GM21360 (cell line): Measurements from ENCODE around the gene ZFYVE28.
"Not testable (repeated sequence)": the region's sequence is repeated elsewhere in the genome, so short reads cannot be mapped to it uniquely, and the experiment has no call there.

Source experiments
- ATAC-seq: cut with Tn5 transposase; IDR thresholded peaks from one replicate; pipeline ENCODE4 v1.9.1; 2021; ENCODE audit warnings: mild to moderate bottlenecking, moderate library complexity; ENCODE audit not compliant: unreplicated experiment

ZFYVE28 gene

DNA sequence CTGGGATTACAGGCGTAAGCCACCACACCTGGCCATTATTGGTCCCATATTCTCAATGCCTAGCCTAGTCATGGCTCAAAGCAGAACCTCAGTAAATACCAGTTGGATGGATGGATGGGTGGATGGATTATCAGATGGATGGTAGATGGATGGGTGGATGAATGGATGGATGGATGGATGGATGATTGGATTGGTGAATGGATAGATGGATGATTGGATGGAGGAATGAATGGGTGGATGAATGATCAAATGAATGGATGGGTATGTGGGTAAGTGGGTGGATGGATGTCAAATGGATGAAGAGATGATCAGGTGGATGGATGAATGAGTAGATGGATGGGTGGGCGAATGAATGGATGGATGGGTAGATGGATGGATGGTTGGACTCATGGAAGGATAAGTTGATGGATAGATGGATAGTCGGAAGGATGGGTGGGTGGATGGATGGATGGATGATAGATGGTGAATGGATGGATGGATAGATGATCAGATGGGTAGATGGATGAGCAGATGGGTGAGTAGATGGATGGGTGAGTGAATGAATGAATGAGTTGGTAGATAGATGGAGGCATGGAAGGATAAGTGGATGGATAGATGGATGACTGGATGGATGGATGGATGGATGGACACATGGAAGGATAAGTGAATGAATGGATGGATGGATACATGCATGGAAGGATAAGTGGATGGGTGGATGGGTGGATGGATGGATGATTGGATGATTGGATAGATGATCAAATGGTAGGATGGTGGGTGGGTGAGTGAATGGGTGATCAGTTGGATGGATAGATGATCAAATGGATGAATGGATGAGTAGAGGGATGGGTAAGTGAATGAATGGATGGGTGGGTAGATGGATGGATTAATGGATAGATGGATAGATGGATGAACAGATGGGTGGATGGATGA is 28.5 kb upstream of the ZFYVE28 start:
- no peak for ATAC-seq

DNA sequence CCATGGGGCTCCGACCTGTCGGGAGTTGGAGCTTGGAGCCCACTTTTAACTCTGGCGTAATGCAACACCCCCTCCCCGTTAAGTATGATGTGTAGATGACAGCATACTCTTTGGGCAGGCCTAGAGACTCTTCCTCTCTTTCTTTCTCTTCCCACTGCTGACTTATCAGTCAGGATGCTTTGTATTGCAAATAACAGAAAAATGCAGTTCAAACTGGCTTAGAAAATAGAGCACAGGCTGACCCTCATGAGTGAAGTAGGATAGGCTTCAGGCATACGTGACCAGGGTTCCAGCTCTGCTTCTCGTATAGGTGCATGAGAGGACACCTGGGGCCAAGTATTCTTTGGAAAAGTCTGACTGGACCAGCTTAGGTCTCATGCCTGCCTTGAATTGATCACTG is 27.1 kb upstream of the ZFYVE28 start:
- no peak for ATAC-seq

DNA sequence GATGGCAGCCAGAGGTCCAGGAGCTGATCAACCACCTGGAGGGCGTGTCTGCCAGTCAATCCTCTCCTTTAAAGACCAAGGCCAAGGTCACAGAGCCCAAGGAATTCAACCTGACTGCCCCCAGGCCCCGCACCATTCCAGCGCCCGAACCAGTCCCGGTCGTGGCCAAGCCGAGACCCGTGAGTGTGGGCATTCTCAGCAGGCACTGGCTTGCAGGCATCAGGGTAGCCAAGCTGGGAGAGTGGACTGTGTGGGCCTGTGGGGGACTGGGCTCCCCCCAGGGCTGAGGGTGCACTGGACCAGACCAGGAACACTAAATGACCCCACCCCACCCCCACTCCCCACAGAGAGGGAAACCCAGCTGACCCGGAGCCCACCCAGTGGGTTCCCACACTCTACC is 26.7 kb upstream of the ZFYVE28 start:
- ATAC-seq = no peak

DNA sequence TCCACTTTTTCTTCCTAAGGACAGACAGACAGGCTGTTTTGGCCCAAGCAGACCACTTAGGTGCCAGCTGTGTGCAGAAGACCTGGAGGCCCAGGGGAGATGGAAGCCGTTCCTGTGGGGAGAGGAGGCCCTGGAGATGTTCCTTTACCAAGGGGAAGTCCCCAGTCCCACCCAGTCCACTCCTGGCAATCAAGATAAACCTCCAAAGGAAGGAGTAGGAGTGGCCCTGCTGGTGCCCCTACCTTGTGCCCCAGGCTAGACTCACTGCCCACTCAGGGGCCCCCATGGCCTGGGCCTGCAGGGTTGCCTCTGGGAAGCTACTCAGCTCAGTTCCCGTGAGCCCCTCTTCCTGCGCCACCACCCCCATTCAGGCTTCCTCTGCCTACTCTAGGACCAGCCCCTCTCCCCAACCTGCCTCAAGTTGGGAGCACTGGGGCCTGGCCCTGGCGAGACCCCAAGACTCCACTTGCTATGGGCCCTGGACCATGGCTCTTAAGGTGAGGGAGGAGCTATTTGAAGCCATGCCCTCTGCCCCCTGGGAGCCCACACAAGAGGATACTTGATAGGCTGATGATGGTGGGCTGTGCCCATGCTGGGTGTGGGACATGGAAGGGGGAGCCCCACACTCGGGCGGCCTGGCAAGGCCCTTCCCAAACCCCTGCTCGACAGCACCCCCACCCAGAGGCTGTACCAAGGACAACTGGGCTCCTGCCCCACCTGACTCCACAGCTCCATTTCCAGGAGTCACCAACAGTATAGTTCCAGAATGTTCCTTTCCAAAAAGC is 25.7 kb upstream of the ZFYVE28 start:
- no peak for ATAC-seq

DNA sequence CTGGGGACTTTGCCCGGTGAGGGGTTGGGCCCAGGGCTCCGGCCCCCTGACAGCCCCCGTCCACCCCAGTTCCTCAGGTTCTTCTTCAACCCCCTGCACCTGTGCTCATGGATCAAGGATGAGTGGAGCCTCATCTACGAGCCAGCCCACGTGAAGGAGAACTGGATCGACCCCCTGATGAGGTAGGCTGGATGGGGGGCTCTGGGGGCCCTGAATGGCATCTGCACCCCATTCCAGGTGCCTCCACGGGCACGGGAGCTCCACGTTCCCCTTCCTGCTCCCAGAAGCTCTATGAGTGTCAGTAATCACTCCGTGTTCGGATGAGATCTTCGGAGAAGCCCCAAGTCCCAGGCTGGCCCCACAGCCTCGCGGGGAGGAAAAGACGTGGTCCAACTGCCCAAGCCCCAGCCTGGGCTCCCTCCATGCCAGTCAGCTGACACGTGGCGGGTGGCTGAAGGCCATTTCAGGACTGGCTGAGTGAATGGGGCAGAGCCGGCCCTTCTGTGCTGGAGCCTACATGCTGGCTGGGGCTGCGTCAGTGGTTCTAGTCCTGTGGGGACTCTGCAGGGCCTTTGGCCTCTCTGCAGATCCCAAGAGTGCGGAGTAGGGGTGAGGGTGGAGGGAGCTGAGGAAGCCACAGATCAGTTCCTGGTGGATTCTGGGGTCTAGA is 24.8 kb upstream of the ZFYVE28 start:
- ATAC-seq = no peak

DNA sequence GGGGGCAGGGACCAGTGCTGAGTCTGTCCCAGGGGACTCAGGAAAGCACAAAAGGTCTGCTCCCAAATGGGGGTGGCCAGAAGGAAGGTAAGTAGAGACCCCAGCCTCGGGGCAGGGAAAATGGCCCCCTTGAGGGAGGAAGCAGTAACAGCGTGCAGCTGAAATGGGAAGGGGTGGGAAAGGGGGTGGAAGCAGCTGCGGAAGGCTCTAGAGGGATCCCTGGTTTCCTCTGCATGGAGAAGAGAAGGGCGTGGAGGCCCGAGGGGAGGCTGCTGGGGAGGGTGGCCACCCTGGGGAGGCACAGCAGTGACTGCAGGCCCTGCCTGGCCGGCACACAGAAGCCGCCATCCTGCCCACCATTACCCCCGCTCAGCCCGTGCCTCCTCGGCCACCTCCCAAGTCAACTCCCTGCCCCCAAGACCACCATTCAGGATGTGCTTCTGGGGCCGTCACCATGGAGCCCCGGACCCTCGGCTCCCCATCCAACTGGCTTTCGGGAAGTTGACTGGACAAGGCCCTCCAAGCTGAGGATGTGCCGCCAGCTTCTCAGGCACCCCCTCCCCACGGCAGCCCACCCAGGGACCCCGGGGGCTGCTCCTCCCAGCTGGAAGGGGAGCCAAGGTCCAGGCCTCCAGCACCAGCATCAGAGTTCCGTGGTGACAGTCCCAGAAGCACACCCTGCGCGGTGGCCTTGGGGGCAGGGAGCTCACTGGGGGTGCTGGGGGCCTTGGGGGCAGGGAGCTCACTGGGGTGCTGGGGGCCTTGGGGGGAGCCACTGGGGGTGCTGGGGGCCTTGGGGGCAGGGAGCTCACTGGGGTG is 23.9 kb upstream of the ZFYVE28 start:
- no peak for ATAC-seq

DNA sequence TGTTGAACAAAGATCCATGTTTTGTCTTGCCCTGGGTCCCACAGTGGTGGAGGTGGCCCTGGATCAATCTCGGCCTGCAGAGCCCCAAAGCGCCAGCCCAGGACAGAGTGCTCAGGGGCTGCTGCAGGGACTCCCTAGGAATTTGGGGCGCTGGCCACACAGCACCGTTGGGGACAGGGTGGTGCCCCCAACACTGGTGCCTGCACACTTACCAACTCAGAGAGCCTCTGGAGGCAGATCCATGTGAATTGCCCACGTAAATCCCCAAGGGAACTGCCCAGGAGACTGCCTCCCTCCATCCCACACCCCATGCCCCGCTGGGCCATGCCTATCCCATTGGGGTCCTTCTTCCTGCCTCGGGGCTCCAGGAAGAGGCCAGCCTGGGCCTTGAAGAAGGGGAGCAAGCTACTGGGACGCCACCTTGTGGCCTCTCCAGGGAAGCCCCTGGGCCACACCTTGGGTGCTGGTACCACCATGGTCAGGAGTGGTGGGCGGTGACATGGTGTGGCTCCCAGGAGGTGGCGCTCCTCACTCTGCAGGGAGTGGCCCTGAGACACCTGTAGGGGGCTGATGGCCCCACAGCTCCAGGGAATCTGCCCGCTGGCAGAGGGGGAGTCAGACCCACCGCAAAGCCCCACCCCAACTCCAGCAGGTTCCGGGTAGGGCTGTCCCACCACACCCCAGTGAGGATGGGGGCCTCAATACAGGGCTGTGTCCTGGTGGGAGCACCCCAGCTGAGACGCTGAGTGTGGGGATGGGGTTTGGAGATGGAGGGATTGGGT is 23.1 kb upstream of the ZFYVE28 start:
- ATAC-seq = peak; percentile 85

DNA sequence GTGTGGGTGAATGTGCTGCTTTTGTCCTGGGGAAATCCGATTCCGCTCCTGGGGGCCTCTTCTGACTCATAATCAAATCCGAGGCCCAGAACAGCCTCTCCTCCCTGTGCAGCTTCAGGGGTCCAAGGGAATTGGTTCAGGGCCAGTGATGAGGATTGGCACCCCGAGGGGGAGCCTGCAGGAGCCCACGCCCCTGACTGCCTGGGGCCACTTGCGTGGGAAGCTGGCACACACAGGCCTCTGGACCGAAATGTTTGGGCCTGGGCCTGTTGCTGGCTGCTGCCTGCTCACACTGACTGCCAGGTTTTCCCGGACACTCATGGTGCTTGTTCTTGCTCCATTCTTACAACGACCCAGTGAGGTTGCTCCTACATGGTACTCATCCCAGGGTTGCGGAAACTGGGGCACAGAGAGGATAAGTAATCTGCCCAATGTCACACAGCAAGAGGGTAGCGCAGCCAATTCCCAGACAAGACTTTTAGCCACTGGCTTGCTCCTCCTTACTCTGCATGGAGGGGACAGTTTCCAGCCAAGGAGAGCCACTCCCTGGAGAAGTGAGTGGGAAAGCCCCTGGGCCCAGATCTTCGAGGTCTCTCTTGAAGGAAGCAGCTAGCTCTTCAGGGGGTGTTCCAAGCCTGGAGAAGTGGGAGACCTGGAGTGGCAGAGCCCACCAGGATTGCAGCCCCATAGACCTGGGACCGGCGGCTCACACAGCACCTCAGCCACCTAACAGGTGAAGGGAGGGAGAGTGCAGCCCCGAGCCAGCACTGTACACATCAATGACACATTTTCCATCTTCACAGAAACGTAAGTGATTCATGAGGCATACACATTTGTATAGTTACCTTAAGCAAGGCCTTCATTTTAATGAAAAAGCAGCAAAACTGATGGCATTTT is 20.6 kb upstream of the ZFYVE28 start:
- ATAC-seq = no peak

DNA sequence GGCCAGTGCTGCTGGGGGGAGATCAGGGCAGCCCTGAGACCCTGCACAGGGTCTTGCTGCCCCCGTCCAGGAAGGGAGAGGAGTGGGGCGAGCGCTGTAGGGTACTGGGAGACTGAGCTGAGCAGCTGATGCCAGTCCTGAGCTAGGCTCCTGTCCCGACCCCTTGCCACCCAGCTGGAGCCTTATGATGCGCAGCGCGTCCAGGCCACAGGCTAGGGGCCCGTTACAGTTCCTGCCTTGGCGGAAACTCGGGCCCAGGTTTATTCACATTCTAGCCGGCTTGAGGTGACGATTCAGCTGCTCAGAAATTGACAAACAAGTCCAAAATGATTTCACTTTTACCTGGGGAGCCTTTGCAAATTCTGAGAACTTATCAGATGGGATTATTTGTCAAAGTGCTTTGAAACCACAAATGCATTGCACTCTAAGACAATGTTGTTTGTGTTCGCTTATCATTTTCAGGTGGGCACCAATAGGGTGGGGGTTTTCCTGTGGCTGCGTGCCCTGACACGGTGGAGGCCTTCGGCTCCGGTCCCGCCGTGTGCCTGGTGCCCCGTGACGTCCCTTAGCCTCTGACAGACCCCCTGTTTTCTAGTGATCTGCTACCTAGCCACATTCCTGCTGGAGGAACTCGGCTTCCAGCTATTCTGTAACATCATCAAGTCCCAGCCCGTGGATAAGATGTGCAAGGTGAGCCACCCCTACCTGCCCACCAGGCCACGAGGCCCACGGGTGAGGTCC is 19.2 kb upstream of the ZFYVE28 start:
- ATAC-seq = no peak

DNA sequence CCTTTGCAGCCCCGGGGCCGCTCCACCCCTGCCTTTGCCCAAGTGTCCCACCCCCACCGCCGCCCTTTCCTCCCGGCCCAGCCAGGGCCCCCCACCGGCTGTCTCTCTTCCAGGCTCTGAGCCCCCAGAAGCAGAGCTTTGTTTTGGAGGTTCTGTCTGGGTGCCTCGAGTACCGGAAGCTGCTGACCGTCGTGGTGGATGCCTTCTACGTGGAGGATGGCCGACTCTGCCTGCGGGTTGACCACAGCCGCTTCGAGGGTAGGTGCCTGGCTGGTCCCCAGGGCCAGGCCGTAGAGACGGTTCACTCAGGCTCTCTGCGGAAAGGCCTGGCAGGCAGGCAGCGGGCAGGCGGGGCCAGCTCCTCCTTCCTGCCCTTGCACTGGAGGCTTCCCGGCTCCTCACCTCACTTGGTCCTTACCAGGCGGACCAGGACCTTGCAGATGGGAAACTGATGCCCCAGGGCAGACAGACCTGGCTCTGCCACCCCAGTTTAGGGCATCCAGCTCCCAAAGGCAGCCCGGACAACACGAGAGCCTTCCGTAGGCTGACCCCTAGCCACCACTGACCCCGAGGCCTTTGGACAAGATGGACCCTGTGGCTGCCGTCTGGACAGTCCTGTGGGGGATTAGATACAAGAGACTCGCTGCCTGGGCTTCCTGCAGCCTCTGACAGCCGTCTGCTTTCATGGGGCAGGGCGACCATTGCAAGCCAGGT is 18.5 kb upstream of the ZFYVE28 start:
- ATAC-seq = no peak

DNA sequence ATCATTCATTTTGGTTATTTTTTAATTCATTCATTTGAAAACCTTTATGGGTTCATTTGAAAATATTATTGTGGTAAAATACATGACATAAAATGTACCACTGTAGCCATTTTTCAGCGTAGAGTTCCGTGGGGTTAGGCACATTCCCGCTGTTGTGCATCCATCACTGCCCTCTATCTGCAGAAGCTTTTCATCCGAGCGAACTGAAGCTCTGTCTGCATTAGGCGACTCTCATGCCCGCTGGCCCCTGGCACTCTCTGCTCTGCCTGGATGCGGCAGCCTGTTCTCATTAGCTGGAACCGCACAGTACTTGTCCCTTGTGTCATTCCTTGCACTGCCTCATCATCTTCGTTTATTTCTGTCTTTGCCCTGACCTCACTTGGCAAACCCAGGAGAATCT is 17.9 kb upstream of the ZFYVE28 start:
- no peak for ATAC-seq

DNA sequence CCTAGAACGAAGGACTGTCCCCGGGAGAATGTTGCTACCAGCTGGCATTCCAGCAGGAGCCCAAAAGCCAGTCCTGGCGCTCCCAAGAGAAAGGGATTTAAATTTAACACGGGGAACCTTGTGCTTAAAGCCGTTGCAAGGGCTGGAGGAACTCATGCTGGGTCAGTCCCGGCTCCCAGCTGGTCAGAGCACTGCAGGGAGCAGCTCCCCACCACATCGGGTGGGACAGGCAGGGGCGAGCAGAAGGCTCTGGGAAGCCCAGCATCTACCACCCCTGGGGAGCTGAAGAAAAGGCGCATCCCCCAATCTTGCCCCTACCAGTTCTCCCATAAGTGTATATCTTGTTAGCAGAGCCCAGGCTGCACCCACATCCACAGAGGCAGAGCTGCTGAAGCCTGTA is 16.0 kb upstream of the ZFYVE28 start:
- no peak for ATAC-seq

DNA sequence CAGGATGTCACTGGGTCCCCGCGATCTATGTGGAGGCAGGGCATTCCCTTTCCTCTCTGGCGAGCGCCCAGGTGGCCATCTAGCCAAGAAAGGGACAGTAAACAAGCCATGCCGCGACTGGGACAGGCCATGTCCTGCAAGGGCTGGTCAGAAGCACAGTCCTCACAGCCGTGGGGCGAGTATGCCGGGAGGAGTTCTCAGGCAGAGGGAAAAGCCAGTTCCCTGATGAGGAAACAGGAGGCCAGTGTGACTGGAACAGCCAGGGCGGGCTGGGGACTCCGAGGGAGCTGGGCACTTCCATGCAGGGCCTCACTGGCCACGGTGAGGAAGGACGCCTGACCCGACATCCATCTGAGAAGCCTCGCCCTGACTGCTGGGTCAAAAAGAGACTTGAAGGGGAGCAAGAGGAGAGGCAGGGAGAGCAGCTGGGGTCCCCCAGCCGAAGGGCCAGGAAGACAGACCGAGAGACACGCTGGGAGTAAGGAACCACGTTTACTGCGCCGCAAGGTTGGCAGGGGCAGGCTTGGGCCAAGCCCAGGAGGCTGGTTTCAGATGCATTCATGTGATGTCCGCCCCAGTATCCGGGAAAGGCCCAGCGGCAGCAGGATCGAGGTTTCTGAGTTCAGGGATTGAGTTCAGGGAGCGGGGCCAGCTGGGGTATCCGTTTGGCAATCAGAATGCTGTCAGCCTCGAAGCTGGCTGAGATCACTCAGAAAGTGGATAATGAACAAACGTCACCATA is 15.3 kb upstream of the ZFYVE28 start:
- no peak for ATAC-seq

DNA sequence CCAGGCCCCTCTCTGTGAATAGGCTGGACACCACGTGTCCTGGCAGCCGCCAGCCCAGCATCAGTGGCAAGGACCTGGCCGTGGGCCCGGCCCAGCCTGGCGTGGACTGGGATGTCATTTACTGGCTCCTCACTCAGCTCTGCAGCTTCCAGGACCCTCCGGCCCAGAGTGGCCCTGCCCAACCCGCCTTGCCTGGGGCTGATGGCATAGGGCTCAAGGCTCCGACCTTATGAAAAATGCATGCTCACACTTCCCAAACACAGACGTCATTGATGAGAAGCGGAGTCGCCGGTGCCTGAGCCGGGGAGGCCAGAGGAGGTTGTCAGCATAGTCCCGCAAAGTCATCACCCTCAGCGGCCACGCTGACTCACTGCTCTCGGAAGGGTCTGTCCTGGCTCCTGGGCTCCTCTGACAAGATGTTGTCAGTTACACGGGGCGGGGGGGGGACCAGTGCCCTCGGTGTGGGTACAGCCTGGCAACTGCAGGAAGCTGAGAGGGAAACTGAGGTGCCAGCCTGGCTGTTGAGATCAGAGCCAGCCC is 14.6 kb upstream of the ZFYVE28 start:
- ATAC-seq = no peak

DNA sequence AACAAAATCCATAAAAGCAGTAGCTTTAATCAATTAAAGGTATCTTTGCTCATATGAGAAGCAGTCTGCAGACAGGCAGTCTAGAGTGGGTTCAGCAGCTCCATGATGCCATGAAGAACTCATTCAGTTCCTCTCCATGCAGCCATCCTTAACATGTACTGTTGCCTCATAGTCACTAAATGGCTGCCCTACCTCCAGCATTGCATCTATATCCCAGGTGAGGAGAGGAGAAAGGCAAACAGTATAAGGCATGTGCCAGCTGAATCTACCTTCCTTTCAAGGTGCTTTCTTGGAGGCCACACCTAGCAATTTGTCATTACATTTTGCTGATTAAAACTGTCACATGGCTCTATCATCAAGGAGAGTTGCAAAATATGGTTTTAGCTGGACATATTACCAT is 13.6 kb upstream of the ZFYVE28 start:
- ATAC-seq = no peak

DNA sequence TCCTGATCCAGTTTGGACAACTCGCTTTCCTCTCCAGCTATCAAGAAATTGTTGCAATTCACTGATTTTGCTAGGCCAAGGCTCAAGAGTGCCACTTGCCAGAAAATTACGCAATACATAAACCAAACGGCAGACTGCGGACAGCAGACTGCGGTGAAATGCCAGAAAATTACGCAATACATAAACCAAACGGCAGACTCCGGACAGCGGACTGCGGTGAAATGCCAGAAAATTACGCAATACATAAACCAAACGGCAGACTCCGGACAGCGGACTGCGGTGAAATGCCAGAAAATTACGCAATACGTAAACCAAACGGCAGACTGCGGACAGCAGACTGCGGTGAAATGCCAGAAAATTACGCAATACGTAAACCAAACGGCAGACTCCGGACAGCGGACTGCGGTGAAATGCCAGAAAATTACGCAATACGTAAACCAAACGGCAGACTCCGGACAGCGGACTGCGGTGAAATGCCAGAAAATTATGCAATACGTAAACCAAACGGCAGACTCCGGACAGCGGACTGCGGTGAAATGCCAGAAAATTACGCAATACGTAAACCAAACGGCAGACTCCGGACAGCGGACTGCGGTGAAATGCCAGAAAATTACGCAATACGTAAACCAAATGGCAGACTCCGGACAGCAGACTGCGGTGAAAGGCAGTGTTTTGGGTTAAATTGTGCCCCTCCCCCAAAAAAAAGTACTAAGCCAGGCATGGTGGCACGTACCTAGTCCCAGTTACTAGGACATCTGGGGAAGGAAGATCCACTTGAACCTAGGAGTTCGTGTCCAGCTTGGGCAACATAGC is 11.7 kb upstream of the ZFYVE28 start:
- not testable (repeated sequence) for ATAC-seq
